Measurements from ENCODE around the gene C1orf159. TPM values are rescaled to one million over a fixed set of nuclear protein-coding genes. Genes with fewer than 3 reads are reported as not detected.
"Not testable (repeated sequence)": the region's sequence is repeated elsewhere in the genome, so short reads cannot be mapped to it uniquely, and the experiment has no call there.

Gene C1orf159
- total RNA-seq, 2 donors from 2014 or later: 18.9 to 36.0 TPM

GRCh38 chr1:1157426-1157913 lies 41.6 kb upstream of the C1orf159 start:
- peak; percentile 95 for DNase-seq
- H3K9me3 ChIP-seq: no peaks in the 10 kb centered on the region
- peak overlapping the region; percentile 99 for H3K27ac ChIP-seq
- H3K4me3 ChIP-seq: peak overlapping the region; percentile 55
- TF ChIP-seq CTCF (IDR thresholded peaks at IDR 0.05): no peak
- intact Hi-C loops (cut with DNase I): no loop called here
- H3K27me3 ChIP-seq: no peaks in the 10 kb centered on the region
- no peaks in the 10 kb centered on the region for H3K36me3 ChIP-seq
- peak overlapping the region; percentile 97 for H3K9ac ChIP-seq (ENCODE audit: low read depth in 2 of 2, low read length in 2 of 2)
- H3K4me1 ChIP-seq: peaks cover 24% of the 10 kb centered on the region

- intact Hi-C loops (cut with DNase I): no loop called here
- H3K4me1 ChIP-seq: peaks cover 24% of the 10 kb centered on the region
- no peak overlapping the region for H3K9ac ChIP-seq (ENCODE audit: low read depth in 2 of 2, low read length in 2 of 2)
- no peaks in the 10 kb centered on the region for H3K27me3 ChIP-seq
- no peak for TF ChIP-seq CTCF (IDR thresholded peaks at IDR 0.05)
- no peaks in the 10 kb centered on the region for H3K36me3 ChIP-seq
- no peaks in the 10 kb centered on the region for H3K9me3 ChIP-seq
- peak; percentile 64 for DNase-seq
- H3K27ac ChIP-seq: no peak overlapping the region
- no peak overlapping the region for H3K4me3 ChIP-seq
Observed at GRCh38 chr1:1157033-1157365, 41.1 kb upstream of the C1orf159 start.

GRCh38 chr1:1156140-1157032 lies 40.5 kb upstream of the C1orf159 start:
- H3K27me3 ChIP-seq: no peaks in the 10 kb centered on the region
- peaks cover 20% of the 10 kb centered on the region for H3K4me1 ChIP-seq
- no peak for DNase-seq
- TF ChIP-seq CTCF (IDR thresholded peaks at IDR 0.05): no peak
- H3K36me3 ChIP-seq: no peaks in the 10 kb centered on the region
- intact Hi-C loops (cut with DNase I): no loop called here
- no peaks in the 10 kb centered on the region for H3K9me3 ChIP-seq
- peak overlapping the region; percentile 12 to 27 for H3K9ac ChIP-seq (ENCODE audit: low read depth in 2 of 2, low read length in 2 of 2)
- H3K4me3 ChIP-seq: no peak overlapping the region
- H3K27ac ChIP-seq: no peak overlapping the region

GRCh38 chr1:1155258-1155657 lies 39.4 kb upstream of the C1orf159 start:
- H3K4me3 ChIP-seq: no peak overlapping the region
- no peak overlapping the region for H3K9ac ChIP-seq (ENCODE audit: low read depth in 2 of 2, low read length in 2 of 2)
- no peaks in the 10 kb centered on the region for H3K36me3 ChIP-seq
- H3K27ac ChIP-seq: no peak overlapping the region
- DNase-seq: no peak
- peaks cover 9% of the 10 kb centered on the region for H3K4me1 ChIP-seq
- H3K9me3 ChIP-seq: no peaks in the 10 kb centered on the region
- H3K27me3 ChIP-seq: no peaks in the 10 kb centered on the region
- no peak for TF ChIP-seq CTCF (IDR thresholded peaks at IDR 0.05)
- intact Hi-C loops (cut with DNase I): no loop called here

GRCh38 chr1:1153874-1154273 lies 38.0 kb upstream of the C1orf159 start:
- H3K27ac ChIP-seq: no peak overlapping the region
- H3K9ac ChIP-seq (ENCODE audit: low read depth in 2 of 2, low read length in 2 of 2): no peak overlapping the region
- TF ChIP-seq CTCF (IDR thresholded peaks at IDR 0.05): no peak
- H3K27me3 ChIP-seq: no peaks in the 10 kb centered on the region
- no peaks in the 10 kb centered on the region for H3K9me3 ChIP-seq
- intact Hi-C loops (cut with DNase I): no loop called here
- H3K4me3 ChIP-seq: no peak overlapping the region
- no peaks in the 10 kb centered on the region for H3K36me3 ChIP-seq
- DNase-seq: no peak
- H3K4me1 ChIP-seq: peaks cover 10% of the 10 kb centered on the region

- H3K9ac ChIP-seq (ENCODE audit: low read depth in 2 of 2, low read length in 2 of 2); H3K4me3 ChIP-seq; H3K27me3 ChIP-seq; H3K27ac ChIP-seq; DNase-seq; intact Hi-C loops (cut with DNase I); H3K4me1 ChIP-seq; H3K36me3 ChIP-seq; H3K9me3 ChIP-seq: not testable (repeated sequence)
Observed at GRCh38 chr1:1153215-1153614, 37.3 kb upstream of the C1orf159 start.

- DNase-seq; H3K4me3 ChIP-seq; H3K9me3 ChIP-seq; H3K27me3 ChIP-seq; H3K9ac ChIP-seq (ENCODE audit: low read depth in 2 of 2, low read length in 2 of 2); H3K4me1 ChIP-seq; intact Hi-C loops (cut with DNase I); H3K36me3 ChIP-seq; H3K27ac ChIP-seq: not testable (repeated sequence)
Observed at GRCh38 chr1:1152431-1152830, 36.5 kb upstream of the C1orf159 start.

Data from colonic mucosa (tissue), 4 donors.